HG02884 (cell line): ENCODE results near the gene RAB6B.
A peak's percentile ranks its signal among the peaks of the same experiment; 100 is the strongest.

Experiments
- ATAC-seq: cut with Tn5 transposase; IDR thresholded peaks from one replicate; pipeline ENCODE4 v1.9.1; 2021; ENCODE audit warnings: mild to moderate bottlenecking, moderate library complexity; ENCODE audit not compliant: unreplicated experiment

RAB6B gene

GRCh38 chr3:133895208-133896001, at the start of gene RAB6B:
TSS of gene RAB6B (minus strand) at chr3:133895882. CDS start at chr3:133895466, 416 bp downstream.
- ATAC-seq: peak; percentile 66

- no peak for ATAC-seq
Measured at GRCh38 chr3:133944641-133945380, 49.1 kb upstream of the RAB6B start.

- no peak for ATAC-seq
Measured at GRCh38 chr3:133944181-133944580, 48.5 kb upstream of the RAB6B start.

- ATAC-seq: no peak
Measured at GRCh38 chr3:133943639-133944141, 48.0 kb upstream of the RAB6B start.

GRCh38 chr3:133943031-133943535, 47.4 kb upstream of the RAB6B start:
- no peak for ATAC-seq

GRCh38 chr3:133941415-133941821, 45.7 kb upstream of the RAB6B start:
- no peak for ATAC-seq

GRCh38 chr3:133940536-133940935, 44.9 kb upstream of the RAB6B start:
- no peak for ATAC-seq

GRCh38 chr3:133939463-133939835, 43.8 kb upstream of the RAB6B start:
- no peak for ATAC-seq

GRCh38 chr3:133938770-133939462, 43.2 kb upstream of the RAB6B start:
- ATAC-seq: no peak

GRCh38 chr3:133937756-133938601, 42.3 kb upstream of the RAB6B start:
- ATAC-seq: no peak

GRCh38 chr3:133937061-133937686, 41.5 kb upstream of the RAB6B start:
- ATAC-seq: no peak

- ATAC-seq: no peak
Measured at GRCh38 chr3:133935843-133936769, 40.4 kb upstream of the RAB6B start.

GRCh38 chr3:133934996-133935842, 39.5 kb upstream of the RAB6B start:
- no peak for ATAC-seq

- ATAC-seq: no peak
Measured at GRCh38 chr3:133934073-133934970, 38.6 kb upstream of the RAB6B start.

GRCh38 chr3:133933097-133934024, 37.7 kb upstream of the RAB6B start:
- no peak for ATAC-seq

- no peak for ATAC-seq
Measured at GRCh38 chr3:133932009-133932408, 36.3 kb upstream of the RAB6B start.
